Activated effector memory CD4-positive, alpha-beta T cell treated with Interleukin-2 at 50 U/mL for 16 hours (primary cell): ENCODE measurements around the gene TSC22D4.

Experiments
- DNase-seq: peaks from one replicate; pipeline ENCODE4 v3.0.0-alpha.2; 2020

Gene TSC22D4

GRCh38 chr7:100426516-100426915, 52.5 kb downstream of the TSC22D4 start:
- DNase-seq, result no peak

GRCh38 chr7:100425347-100425746, 53.7 kb downstream of the TSC22D4 start:
- no peak for DNase-seq

GRCh38 chr7:100423315-100423714, 55.7 kb downstream of the TSC22D4 start:
- no peak for DNase-seq

GRCh38 chr7:100419660-100420226, 59.3 kb downstream of the TSC22D4 start:
- no peak for DNase-seq

- DNase-seq, result no peak
Measured at GRCh38 chr7:100418930-100419659, 59.9 kb downstream of the TSC22D4 start.
